ENCODE data around the gene INPP5B. TPM values are rescaled to one million over a fixed set of nuclear protein-coding genes. Genes with fewer than 3 reads are reported as not detected.

Gene INPP5B
- total and polyA plus RNA-seq, 12 donors = 4.1 to 17.3 (median 12.5) TPM

GRCh38 chr1:37831109-37831508 is 115.7 kb downstream of the INPP5B start:
- TF ChIP-seq CTCF (IDR thresholded peaks at IDR 0.05) = no peak
- H3K4me3 ChIP-seq = no peak overlapping the region
- peaks cover 0 to 99% (median 56%) of the 10 kb centered on the region in 9 donors for H3K36me3 ChIP-seq
- peaks cover 0 to 1% (median 0%) of the 10 kb centered on the region in 9 donors for H3K4me1 ChIP-seq
- no peak for DNase-seq
- WGBS, 2 donors = 94 to 98% methylated on average over 4 of the region's 4 CpGs
- intact Hi-C loops (cut with DNase I) = no loop called here
- H3K9me3 ChIP-seq = no peaks in the 10 kb centered on the region
- ATAC-seq = no peak
- no peaks in the 10 kb centered on the region for H3K27me3 ChIP-seq
- no peak overlapping the region for H3K27ac ChIP-seq

- WGBS, 2 donors = 96% methylated on average over 12 of the region's 12 CpGs
- Histone ChIP-seq H3K36me3 (peaks cover 0 to 93% (median 37%) of the 10 kb centered on the region in 9 donors), H3K4me1 (peaks cover 0 to 16% (median 0%) of the 10 kb centered on the region in 9 donors), H3K27ac (no peak overlapping the region), H3K27me3 (no peaks in the 10 kb centered on the region), H3K9me3 (no peaks in the 10 kb centered on the region), H3K4me3 (no peak overlapping the region)
- DNase-seq (no peak), ATAC-seq (no peak)
- intact Hi-C loops (cut with DNase I) = no loop called here
- no peak for TF ChIP-seq CTCF (IDR thresholded peaks at IDR 0.05)
Measured at GRCh38 chr1:37828410-37829074, 118.3 kb downstream of the INPP5B start.

- WGBS, 2 donors = 79 to 82% methylated on average over 2 of the region's 2 CpGs
- H3K4me3 ChIP-seq = no peak overlapping the region
- intact Hi-C loops (cut with DNase I) = no loop called here
- H3K9me3 ChIP-seq = no peaks in the 10 kb centered on the region
- H3K4me1 ChIP-seq = peaks cover 0 to 16% (median 0%) of the 10 kb centered on the region in 9 donors
- peak overlapping the region in 1 of 10 donors; percentile 64 for H3K27ac ChIP-seq
- H3K36me3 ChIP-seq = peaks cover 0 to 93% (median 26%) of the 10 kb centered on the region in 9 donors
- no peak for DNase-seq
- H3K27me3 ChIP-seq = no peaks in the 10 kb centered on the region
- no peak for ATAC-seq
- no peak for TF ChIP-seq CTCF (IDR thresholded peaks at IDR 0.05)
Measured at GRCh38 chr1:37825506-37825905, 121.3 kb downstream of the INPP5B start.

- intact Hi-C loops (cut with DNase I) = no loop called here
- ATAC-seq (no peak), DNase-seq (no peak)
- Histone ChIP-seq H3K27me3 (no peaks in the 10 kb centered on the region), H3K36me3 (peaks cover 0 to 93% (median 22%) of the 10 kb centered on the region in 9 donors), H3K4me1 (peaks cover 0 to 16% (median 0%) of the 10 kb centered on the region in 9 donors), H3K27ac (no peak overlapping the region), H3K4me3 (no peak overlapping the region), H3K9me3 (no peaks in the 10 kb centered on the region)
- 94% methylated on average over 2 of the region's 2 CpGs for WGBS, 2 donors
- TF ChIP-seq CTCF (IDR thresholded peaks at IDR 0.05) = no peak
Measured at GRCh38 chr1:37824001-37824400, 122.9 kb downstream of the INPP5B start.
